Stimulated activated CD8-positive, alpha-beta memory T cell treated with anti-CD3 and anti-CD28 coated beads, Interleukin-15, amount 100 ng/mL, for 24 hours (primary cell): ENCODE measurements around the gene PCDHGB5.

Experiments
- DNase-seq: peaks from one replicate; pipeline ENCODE4 v3.0.0-alpha.2; 2020; ENCODE audit warnings: low read depth

Gene PCDHGB5

DNA sequence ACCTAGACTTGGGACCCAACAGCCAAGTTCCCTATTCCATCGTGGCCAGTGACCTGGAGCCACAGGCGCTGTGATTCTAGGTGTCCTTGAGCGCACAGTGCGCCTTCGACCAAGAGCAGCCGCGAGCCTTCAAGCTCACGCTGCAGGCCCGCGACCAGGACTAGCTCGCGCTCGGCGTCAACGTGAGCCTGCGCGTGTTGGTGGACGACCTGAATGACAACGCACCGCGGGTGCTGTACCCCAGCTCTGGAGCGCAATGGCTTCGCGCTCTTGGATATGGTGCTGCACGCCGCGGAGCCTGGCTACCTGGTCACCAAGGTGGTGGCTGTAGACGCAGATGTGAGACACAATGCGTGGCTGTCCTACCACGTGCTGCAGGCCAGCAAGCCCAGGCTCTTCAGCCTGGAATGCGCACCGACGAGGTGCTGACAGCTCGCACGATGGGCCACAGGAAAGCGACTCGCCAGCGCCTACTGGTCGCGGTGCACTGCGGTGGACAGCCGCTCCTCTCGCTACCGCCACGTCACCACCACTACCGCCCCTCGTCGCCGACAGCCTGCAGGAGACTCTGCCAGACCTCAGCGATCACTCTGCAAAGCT, 43.9 kb downstream of the PCDHGB5 start:
- no peak for DNase-seq
